Spleen (tissue), 11 donors: Measurements from ENCODE around the gene SEMA5A. TPM values are rescaled to one million over a fixed set of nuclear protein-coding genes. Genes with fewer than 3 reads are reported as not detected.

ENCODE experiments used
- DNase-seq: peaks from one replicate; pipeline ENCODE4 v3.0.0-alpha.2; 2020
- H3K27ac ChIP-seq, 8 donors: fragments of 200-600 bp; sonication (generic) in 7 of 8; 1 replicate in 4 of 8; 2 replicates in 4 of 8; pipeline versions ENCODE4 v1.5.0 to v1.8.0; 2016 to 2021; ENCODE audit warnings: inconsistent platforms in 4 of 8, mild to moderate bottlenecking in 4 of 8, moderate library complexity in 1 of 8
- H3K27me3 ChIP-seq, 7 donors: fragments of 200-600 bp; sonication (generic) in 6 of 7; replicated peaks in 1 of 7; 1 replicate in 4 of 7; 2 replicates in 3 of 7; pipeline versions ENCODE4 v1.5.0 to v1.8.0; 2016 to 2021; ENCODE audit warnings: inconsistent platforms in 3 of 7, mild to moderate bottlenecking in 1 of 7
- H3K36me3 ChIP-seq, 6 donors: fragments of 200-600 bp; sonication (generic) in 5 of 6; 1 replicate in 4 of 6; 2 replicates in 2 of 6; pipeline versions ENCODE4 v1.5.0 to v1.8.0; 2016 to 2021; ENCODE audit warnings: inconsistent platforms in 2 of 6
- H3K4me1 ChIP-seq, 6 donors: fragments of 200-600 bp; sonication (generic) in 5 of 6; 1 replicate in 3 of 6; 2 replicates in 3 of 6; pipeline versions ENCODE4 v1.5.0 to v1.8.0; 2016 to 2021; ENCODE audit warnings: inconsistent platforms in 3 of 6
- H3K4me3 ChIP-seq, 8 donors: fragments of 200-600 bp; sonication (generic) in 7 of 8; 1 replicate in 4 of 8; 2 replicates in 4 of 8; pipeline versions ENCODE4 v1.5.0 to v1.8.0; 2016 to 2021; ENCODE audit warnings: inconsistent platforms in 4 of 8, mild to moderate bottlenecking in 4 of 8, moderate library complexity in 2 of 8
- H3K9me3 ChIP-seq, 8 donors: fragments of 200-600 bp; sonication (generic) in 7 of 8; 1 replicate in 4 of 8; 2 replicates in 4 of 8; pipeline versions ENCODE4 v1.5.0 to v1.8.0; 2016 to 2021; ENCODE audit warnings: inconsistent platforms in 4 of 8
- CTCF ChIP-seq, 11 experiments: fragments of 200-600 bp in 7 of 11; fragments of 450-650 bp in 4 of 11; sonication (generic) in 4 of 11; IDR thresholded peaks in 8 of 11; conservative IDR thresholded peaks in 3 of 11; 1 replicate in 7 of 11; 2 replicates in 4 of 11; pipeline versions ENCODE4 v1.4.0 to v1.8.0; 2016 to 2021; ENCODE audit warnings: antibody characterized with exemption in 11 of 11, inconsistent platforms in 4 of 11, mild to moderate bottlenecking in 1 of 11
- POLR2A ChIP-seq, 3 donors: fragments of 450-650 bp; IDR thresholded peaks; one replicate each; pipeline ENCODE4 v1.5.1; 2017; ENCODE audit warnings: antibody characterized with exemption in 3 of 3, mild to moderate bottlenecking in 1 of 3
- POLR2AphosphoS5 ChIP-seq, 3 donors: sonication (generic); formaldehyde crosslinking; IDR thresholded peaks; one replicate each; pipeline ENCODE4 v1.5.1; 2017; ENCODE audit warnings: antibody characterized with exemption in 3 of 3
- WGBS, 5 donors: extraction: QIAGEN DNeasy Blood & Tissue Kit in 3 of 5; methylation state at CpG; one replicate each; pipeline versions ENCODE4 v1.1.5 to v1.1.7; 2013 to 2018; 5-methylcytosine and 5-hydroxymethylcytosine counted together
- intact Hi-C: fragments of 100-400 bp; cut with DNase I; formaldehyde crosslinking; loops from one replicate; pipeline ENCODE4 v1.15.0; 2023; ENCODE audit warnings: low total_unique reads
- polyA plus RNA-seq, 3 donors: library from polyadenylated mRNA; stranded (reverse); fragments of 200-250 nt; gene quantifications; one replicate each; pipeline ENCODE4 v1.2.1, GENCODE V29; 2013
- total RNA-seq, 7 donors: library from RNA; depleted of rRNA in 3 of 7; stranded (reverse); fragments of >200 nt in 3 of 7; fragmentation: NEBNext Ultra II Directional in 4 of 7; extraction: Animal tissue kit (Norgen Biotek cat#: 25700) in 4 of 7; gene quantifications; one replicate each; pipeline versions ENCODE4 v1.1.0 to v1.2.1, GENCODE V29; 2016 to 2021
- donor health status: healthy with polysubstance abuse.
- donor health status: DM: no; HTN: no; CAD: no; lungs with moderate emphysema.
- donor health status: DM: no; HTN: no; CAD: no.
- donor health status: Bipolar disorder and iron deficiency.
- donor health status: healthy.
- donor health status: DM: no; HTN: no; CAD: no.
- donor health status: DM: yes; HTN: yes; CAD: no.

SEMA5A gene
- total and polyA plus RNA-seq, 10 donors, result 1.4 to 30.9 (median 13.1) TPM

GRCh38 chr5:9335754-9336495 is 209.9 kb downstream of the SEMA5A start:
- intact Hi-C loops, result no loop called here

GRCh38 chr5:9335269-9335668 is 210.6 kb downstream of the SEMA5A start:
- Histone ChIP-seq H3K27me3 (no peaks in the 10 kb centered on the region), H3K4me1 (no peaks in the 10 kb centered on the region), H3K27ac (no peak overlapping the region), H3K9me3 (no peaks in the 10 kb centered on the region), H3K4me3 (no peak overlapping the region), H3K36me3 (no peaks in the 10 kb centered on the region)
- no peak for DNase-seq
- TF ChIP-seq CTCF (IDR thresholded peaks at IDR 0.05 in 8 of 11, conservative IDR thresholded peaks at IDR 0.05 in 3 of 11), result no peak
- no peak for TF ChIP-seq POLR2AphosphoS5 (IDR thresholded peaks at IDR 0.05)
- TF ChIP-seq POLR2A (IDR thresholded peaks at IDR 0.05), result no peak
- WGBS, 5 donors, result 68 to 86% (median 81%) methylated on average over 2 of the region's 2 CpGs
- intact Hi-C loops, result no loop called here

More at GRCh38 chr5:9335754-9336495, 209.9 kb downstream of the SEMA5A start:
- H3K4me1 ChIP-seq, result no peaks in the 10 kb centered on the region
- WGBS, 5 donors, result 80 to 93% (median 81%) methylated on average over 2 of the region's 2 CpGs
- H3K36me3 ChIP-seq, result no peaks in the 10 kb centered on the region
- no peaks in the 10 kb centered on the region for H3K9me3 ChIP-seq
- TF ChIP-seq POLR2A (IDR thresholded peaks at IDR 0.05) (no peak), POLR2AphosphoS5 (IDR thresholded peaks at IDR 0.05) (no peak), CTCF (IDR thresholded peaks at IDR 0.05 in 8 of 11, conservative IDR thresholded peaks at IDR 0.05 in 3 of 11) (no peak)
- H3K27me3 ChIP-seq, result no peaks in the 10 kb centered on the region
- no peak overlapping the region for H3K4me3 ChIP-seq
- no peak overlapping the region for H3K27ac ChIP-seq
- no peak for DNase-seq

GRCh38 chr5:9332026-9332425 is 213.8 kb downstream of the SEMA5A start:
- Histone ChIP-seq H3K4me1 (no peaks in the 10 kb centered on the region), H3K9me3 (no peaks in the 10 kb centered on the region), H3K27me3 (no peaks in the 10 kb centered on the region), H3K27ac (no peak overlapping the region), H3K36me3 (no peaks in the 10 kb centered on the region), H3K4me3 (no peak overlapping the region)
- WGBS, 5 donors, result 74 to 90% (median 77%) methylated on average over 4 of the region's 4 CpGs
- intact Hi-C loops, result no loop called here
- DNase-seq, result no peak
- TF ChIP-seq POLR2AphosphoS5 (IDR thresholded peaks at IDR 0.05) (no peak), CTCF (IDR thresholded peaks at IDR 0.05 in 8 of 11, conservative IDR thresholded peaks at IDR 0.05 in 3 of 11) (no peak), POLR2A (IDR thresholded peaks at IDR 0.05) (no peak)

GRCh38 chr5:9331372-9331771 is 214.5 kb downstream of the SEMA5A start:
- Histone ChIP-seq H3K4me3 (no peak overlapping the region), H3K27ac (no peak overlapping the region), H3K27me3 (no peaks in the 10 kb centered on the region), H3K36me3 (no peaks in the 10 kb centered on the region), H3K4me1 (no peaks in the 10 kb centered on the region), H3K9me3 (no peaks in the 10 kb centered on the region)
- no peak for DNase-seq
- TF ChIP-seq POLR2A (IDR thresholded peaks at IDR 0.05) (no peak), CTCF (IDR thresholded peaks at IDR 0.05 in 8 of 11, conservative IDR thresholded peaks at IDR 0.05 in 3 of 11) (no peak), POLR2AphosphoS5 (IDR thresholded peaks at IDR 0.05) (no peak)
- intact Hi-C loops, result no loop called here
- WGBS, 5 donors, result 46 to 95% (median 94%) methylated on average over 1 of the region's 1 CpG
